K562 (cell line): ENCODE results near the gene INSR. TPM values are rescaled to one million over a fixed set of nuclear protein-coding genes. Genes with fewer than 3 reads are reported as not detected.

Experiments used
- CBFA2T3 ChIP-seq: fragments of 450-650 bp; IDR thresholded peaks from 2 replicates; pipeline ENCODE4 v1.6.1; 2017
- MCM3 ChIP-seq: fragments of 450-650 bp; IDR thresholded peaks from 2 replicates; pipeline ENCODE4 v1.6.1; 2016
- SP2 ChIP-seq: IDR thresholded peaks from 2 replicates; pipeline ENCODE4 v1.6.1; 2011; ENCODE audit warnings: mild to moderate bottlenecking, low read depth, low read length, moderate library complexity; ENCODE audit not compliant: poor library complexity, severe bottlenecking; ENCODE audit errors: extremely low read depth
- TAF1 ChIP-seq: IDR thresholded peaks from 2 replicates; pipeline ENCODE4 v1.6.1; 2011; ENCODE audit warnings: mild to moderate bottlenecking, low read length, moderate library complexity; ENCODE audit not compliant: insufficient read depth, control insufficient read depth, severe bottlenecking; ENCODE audit errors: extremely low read depth
- TEAD4 ChIP-seq, 2 experiments: sonication (generic) in 1 of 2; formaldehyde crosslinking in 1 of 2; IDR thresholded peaks; 2 replicates each; pipeline versions ENCODE4 v1.6.1 to v1.8.0; 2012 to 2022; ENCODE audit warnings: borderline replicate concordance in 1 of 2, inconsistent platforms in 1 of 2, low read length in 1 of 2, mild to moderate bottlenecking in 1 of 2, missing genetic modification reagents in 1 of 2
- polyA plus RNA-seq, 8 experiments: library from polyadenylated mRNA; depleted of rRNA in 4 of 8; stranded (reverse) in 5 of 8; unstranded in 3 of 8; fragments of >200 nt; fragmentation: Nextera tagmentation in 2 of 8; fragmentation: Illumina TruSeq in 1 of 8; extraction: Ambion mirVana in 2 of 8; extraction: Trizol in 1 of 8; gene quantifications; 2 replicates each; pipeline versions ENCODE4 v1.2.1 to v1.2.3, GENCODE V29; 2011 to 2014; ENCODE audit warnings: inconsistent platforms in 1 of 8, missing spikeins in 1 of 8
- total RNA-seq, 7 experiments: library from RNA; depleted of rRNA in 6 of 7; stranded (reverse); fragments of >200 nt in 6 of 7; fragmentation: Illumina TruSeq in 2 of 7; extraction: Trizol in 2 of 7; gene quantifications; 2 replicates each; pipeline versions ENCODE4 v1.2.1 to v1.2.3, GENCODE V29; 2011 to 2021; ENCODE audit warnings: low replicate concordance in 1 of 7
- TF ChIP-seq, protein P1 (sequence below), 2 experiments: fragments of 450-650 bp; formaldehyde crosslinking in 1 of 2; IDR thresholded peaks; 2 replicates each; pipeline versions ENCODE4 v1.4.0 to v1.6.1; 2014 to 2020; ENCODE audit warnings: mild to moderate bottlenecking in 2 of 2, borderline replicate concordance in 1 of 2, low read depth in 1 of 2
- TF ChIP-seq, protein P2 (sequence below), 2 experiments: fragments of 450-650 bp; conservative IDR thresholded peaks; 2 replicates each; pipeline ENCODE4 v1.6.1; 2017; ENCODE audit warnings: mild to moderate bottlenecking in 2 of 2, moderate library complexity in 2 of 2
- TF ChIP-seq, protein P3 (sequence below), 3 experiments: fragments of 200-800 bp in 1 of 3; fragments of 250-450 bp in 1 of 3; fragments of 450-650 bp in 1 of 3; sonication (Bioruptor Pico) in 1 of 3; sonication (Bioruptor generic) in 1 of 3; formaldehyde crosslinking in 1 of 3; IDR thresholded peaks; 2 replicates each; pipeline versions ENCODE4 v1.6.1 to v1.8.0; 2016 to 2022; ENCODE audit warnings: mild to moderate bottlenecking in 2 of 3, missing genetic modification characterization in 2 of 3, missing compliant biosample characterization in 1 of 3, moderate library complexity in 1 of 3

The INSR gene
- total and polyA plus RNA-seq, 9 of the 15 experiments (the other 6 are each of a cell fraction or from before 2014, with no cell fraction given), result 0.04 to 0.88 (median 0.41) TPM

DNA sequence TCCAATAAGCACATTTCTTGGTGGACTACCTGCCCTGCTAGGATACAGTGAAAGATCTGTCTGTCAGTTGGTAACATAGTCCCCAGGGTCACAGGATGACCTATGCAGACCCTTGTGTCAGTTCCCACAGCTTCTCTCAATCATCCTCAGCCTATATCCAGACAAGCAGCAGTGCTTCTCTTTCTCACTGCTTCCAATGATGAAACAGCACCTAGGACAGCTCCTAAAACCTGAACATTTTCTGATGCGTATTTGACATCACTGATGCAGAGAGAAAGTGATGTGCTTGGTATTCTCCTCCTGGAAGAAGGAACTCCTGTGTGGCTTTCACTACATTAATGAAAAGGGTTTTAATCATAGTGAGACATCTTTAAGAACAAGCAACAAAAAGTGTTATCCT, 181.0 kb downstream of the INSR start (continued):
- TF ChIP-seq, protein P1, sequence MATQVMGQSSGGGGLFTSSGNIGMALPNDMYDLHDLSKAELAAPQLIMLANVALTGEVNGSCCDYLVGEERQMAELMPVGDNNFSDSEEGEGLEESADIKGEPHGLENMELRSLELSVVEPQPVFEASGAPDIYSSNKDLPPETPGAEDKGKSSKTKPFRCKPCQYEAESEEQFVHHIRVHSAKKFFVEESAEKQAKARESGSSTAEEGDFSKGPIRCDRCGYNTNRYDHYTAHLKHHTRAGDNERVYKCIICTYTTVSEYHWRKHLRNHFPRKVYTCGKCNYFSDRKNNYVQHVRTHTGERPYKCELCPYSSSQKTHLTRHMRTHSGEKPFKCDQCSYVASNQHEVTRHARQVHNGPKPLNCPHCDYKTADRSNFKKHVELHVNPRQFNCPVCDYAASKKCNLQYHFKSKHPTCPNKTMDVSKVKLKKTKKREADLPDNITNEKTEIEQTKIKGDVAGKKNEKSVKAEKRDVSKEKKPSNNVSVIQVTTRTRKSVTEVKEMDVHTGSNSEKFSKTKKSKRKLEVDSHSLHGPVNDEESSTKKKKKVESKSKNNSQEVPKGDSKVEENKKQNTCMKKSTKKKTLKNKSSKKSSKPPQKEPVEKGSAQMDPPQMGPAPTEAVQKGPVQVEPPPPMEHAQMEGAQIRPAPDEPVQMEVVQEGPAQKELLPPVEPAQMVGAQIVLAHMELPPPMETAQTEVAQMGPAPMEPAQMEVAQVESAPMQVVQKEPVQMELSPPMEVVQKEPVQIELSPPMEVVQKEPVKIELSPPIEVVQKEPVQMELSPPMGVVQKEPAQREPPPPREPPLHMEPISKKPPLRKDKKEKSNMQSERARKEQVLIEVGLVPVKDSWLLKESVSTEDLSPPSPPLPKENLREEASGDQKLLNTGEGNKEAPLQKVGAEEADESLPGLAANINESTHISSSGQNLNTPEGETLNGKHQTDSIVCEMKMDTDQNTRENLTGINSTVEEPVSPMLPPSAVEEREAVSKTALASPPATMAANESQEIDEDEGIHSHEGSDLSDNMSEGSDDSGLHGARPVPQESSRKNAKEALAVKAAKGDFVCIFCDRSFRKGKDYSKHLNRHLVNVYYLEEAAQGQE (IDR thresholded peaks at IDR 0.05; ENCODE audit: borderline replicate concordance), result peak; percentile 95
- TF ChIP-seq, protein P1 (CRISPR knock-in tag; IDR thresholded peaks at IDR 0.05; ENCODE audit: low read depth), result peak; percentile 36; the same call in 1 of the 2 replicates
- no peak for TF ChIP-seq TAF1
- no peak for TF ChIP-seq SP2
- TF ChIP-seq MCM3, result no peak
- TF ChIP-seq TEAD4 (IDR thresholded peaks at IDR 0.05; ENCODE audit: low read length), result no peak
- TF ChIP-seq TEAD4 (CRISPR knock-in tag; IDR thresholded peaks at IDR 0.05; ENCODE audit: borderline replicate concordance), result no peak
- TF ChIP-seq, protein P2, sequence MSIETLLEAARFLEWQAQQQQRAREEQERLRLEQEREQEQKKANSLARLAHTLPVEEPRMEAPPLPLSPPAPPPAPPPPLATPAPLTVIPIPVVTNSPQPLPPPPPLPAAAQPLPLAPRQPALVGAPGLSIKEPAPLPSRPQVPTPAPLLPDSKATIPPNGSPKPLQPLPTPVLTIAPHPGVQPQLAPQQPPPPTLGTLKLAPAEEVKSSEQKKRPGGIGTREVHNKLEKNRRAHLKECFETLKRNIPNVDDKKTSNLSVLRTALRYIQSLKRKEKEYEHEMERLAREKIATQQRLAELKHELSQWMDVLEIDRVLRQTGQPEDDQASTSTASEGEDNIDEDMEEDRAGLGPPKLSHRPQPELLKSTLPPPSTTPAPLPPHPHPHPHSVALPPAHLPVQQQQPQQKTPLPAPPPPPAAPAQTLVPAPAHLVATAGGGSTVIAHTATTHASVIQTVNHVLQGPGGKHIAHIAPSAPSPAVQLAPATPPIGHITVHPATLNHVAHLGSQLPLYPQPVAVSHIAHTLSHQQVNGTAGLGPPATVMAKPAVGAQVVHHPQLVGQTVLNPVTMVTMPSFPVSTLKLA (conservative IDR thresholded peaks at IDR 0.05), result no peak
- no peak for TF ChIP-seq CBFA2T3
- TF ChIP-seq, protein P3, sequence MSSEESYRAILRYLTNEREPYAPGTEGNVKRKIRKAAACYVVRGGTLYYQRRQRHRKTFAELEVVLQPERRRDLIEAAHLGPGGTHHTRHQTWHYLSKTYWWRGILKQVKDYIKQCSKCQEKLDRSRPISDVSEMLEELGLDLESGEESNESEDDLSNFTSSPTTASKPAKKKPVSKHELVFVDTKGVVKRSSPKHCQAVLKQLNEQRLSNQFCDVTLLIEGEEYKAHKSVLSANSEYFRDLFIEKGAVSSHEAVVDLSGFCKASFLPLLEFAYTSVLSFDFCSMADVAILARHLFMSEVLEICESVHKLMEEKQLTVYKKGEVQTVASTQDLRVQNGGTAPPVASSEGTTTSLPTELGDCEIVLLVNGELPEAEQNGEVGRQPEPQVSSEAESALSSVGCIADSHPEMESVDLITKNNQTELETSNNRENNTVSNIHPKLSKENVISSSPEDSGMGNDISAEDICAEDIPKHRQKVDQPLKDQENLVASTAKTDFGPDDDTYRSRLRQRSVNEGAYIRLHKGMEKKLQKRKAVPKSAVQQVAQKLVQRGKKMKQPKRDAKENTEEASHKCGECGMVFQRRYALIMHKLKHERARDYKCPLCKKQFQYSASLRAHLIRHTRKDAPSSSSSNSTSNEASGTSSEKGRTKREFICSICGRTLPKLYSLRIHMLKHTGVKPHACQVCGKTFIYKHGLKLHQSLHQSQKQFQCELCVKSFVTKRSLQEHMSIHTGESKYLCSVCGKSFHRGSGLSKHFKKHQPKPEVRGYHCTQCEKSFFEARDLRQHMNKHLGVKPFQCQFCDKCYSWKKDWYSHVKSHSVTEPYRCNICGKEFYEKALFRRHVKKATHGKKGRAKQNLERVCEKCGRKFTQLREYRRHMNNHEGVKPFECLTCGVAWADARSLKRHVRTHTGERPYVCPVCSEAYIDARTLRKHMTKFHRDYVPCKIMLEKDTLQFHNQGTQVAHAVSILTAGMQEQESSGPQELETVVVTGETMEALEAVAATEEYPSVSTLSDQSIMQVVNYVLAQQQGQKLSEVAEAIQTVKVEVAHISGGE (CRISPR knock-in tag; IDR thresholded peaks at IDR 0.05), result no peak
